ENCODE data around the gene TNNT3. TPM values are rescaled to one million over a fixed set of nuclear protein-coding genes. Genes with fewer than 3 reads are reported as not detected.
A peak's percentile ranks its signal among the peaks of the same experiment; 100 is the strongest.

TNNT3 gene
- not detected in 2 replicates for total RNA-seq

GRCh38 chr11:1919391-1920127 is at the start of gene TNNT3:
TSS of gene TNNT3 (plus strand) at chr11:1919703. CDS start at chr11:1922875, 3,172 bp downstream.
- TF ChIP-seq CTCF (IDR thresholded peaks at IDR 0.05; ENCODE audit: extremely low read depth, low read depth, low read length) = no peak
- no peak within 1 kb of the TSS for H3K27ac ChIP-seq (ENCODE audit: low read depth, low read length)

GRCh38 chr11:1870326-1870696 is 49.2 kb upstream of the TNNT3 start:
- H3K9me3 ChIP-seq (ENCODE audit: low read depth, low read length) = no peaks in the 10 kb centered on the region
- DNase-seq (ENCODE audit: insufficient read length, low spot score, missing footprints) = no peak
- H2AFZ ChIP-seq (ENCODE audit: low read length) = no peak overlapping the region
- H3K4me3 ChIP-seq (ENCODE audit: insufficient read depth, low read length) = peak overlapping the region; percentile 63
- H3K4me1 ChIP-seq (ENCODE audit: insufficient read depth, low read length) = peaks cover 28% of the 10 kb centered on the region
- no peaks in the 10 kb centered on the region for H3K36me3 ChIP-seq (ENCODE audit: insufficient read depth, low read length)
- H3K27ac ChIP-seq (ENCODE audit: low read depth, low read length) = no peak overlapping the region
- H4K20me1 ChIP-seq (ENCODE audit: insufficient read depth, low read length) = no peaks in the 10 kb centered on the region
- peak overlapping the region; percentile 67 for H3K4me2 ChIP-seq (ENCODE audit: insufficient read depth, low read length)
- TF ChIP-seq CTCF (IDR thresholded peaks at IDR 0.05; ENCODE audit: extremely low read depth, low read depth, low read length) = no peak
- peaks cover 36% of the 10 kb centered on the region for H3K27me3 ChIP-seq (ENCODE audit: insufficient read depth, low read length)
- no peaks in the 10 kb centered on the region for H3K79me2 ChIP-seq (ENCODE audit: insufficient read depth, low read length)

More at GRCh38 chr11:1919391-1920127, at the start of gene TNNT3:
- H2AFZ ChIP-seq (ENCODE audit: low read length) = no peak within 1 kb of the TSS
- H3K36me3 ChIP-seq (ENCODE audit: insufficient read depth, low read length) = no peaks in the 10 kb centered on the region
- H3K4me3 ChIP-seq (ENCODE audit: insufficient read depth, low read length) = no peak within 1 kb of the TSS
- no peak within 1 kb of the TSS for H3K4me2 ChIP-seq (ENCODE audit: insufficient read depth, low read length)
- DNase-seq (ENCODE audit: insufficient read length, low spot score, missing footprints) = peak; percentile 91
- H3K4me1 ChIP-seq (ENCODE audit: insufficient read depth, low read length) = peaks cover 4% of the 10 kb centered on the region
- H4K20me1 ChIP-seq (ENCODE audit: insufficient read depth, low read length) = no peaks in the 10 kb centered on the region
- no peaks in the 10 kb centered on the region for H3K9me3 ChIP-seq (ENCODE audit: low read depth, low read length)
- H3K27me3 ChIP-seq (ENCODE audit: insufficient read depth, low read length) = peaks cover 3% of the 10 kb centered on the region
- no peaks in the 10 kb centered on the region for H3K79me2 ChIP-seq (ENCODE audit: insufficient read depth, low read length)

- peaks cover 25% of the 10 kb centered on the region for H3K4me1 ChIP-seq (ENCODE audit: insufficient read depth, low read length)
- no peaks in the 10 kb centered on the region for H3K79me2 ChIP-seq (ENCODE audit: insufficient read depth, low read length)
- no peaks in the 10 kb centered on the region for H3K36me3 ChIP-seq (ENCODE audit: insufficient read depth, low read length)
- no peak for DNase-seq (ENCODE audit: insufficient read length, low spot score, missing footprints)
- peaks cover 36% of the 10 kb centered on the region for H3K27me3 ChIP-seq (ENCODE audit: insufficient read depth, low read length)
- H3K4me2 ChIP-seq (ENCODE audit: insufficient read depth, low read length) = peak overlapping the region; percentile 67
- no peaks in the 10 kb centered on the region for H3K9me3 ChIP-seq (ENCODE audit: low read depth, low read length)
- no peak for TF ChIP-seq CTCF (IDR thresholded peaks at IDR 0.05; ENCODE audit: extremely low read depth, low read depth, low read length)
- H3K27ac ChIP-seq (ENCODE audit: low read depth, low read length) = no peak overlapping the region
- H4K20me1 ChIP-seq (ENCODE audit: insufficient read depth, low read length) = no peaks in the 10 kb centered on the region
- H2AFZ ChIP-seq (ENCODE audit: low read length) = peak overlapping the region; percentile 10
- peak overlapping the region; percentile 63 for H3K4me3 ChIP-seq (ENCODE audit: insufficient read depth, low read length)
Observed at GRCh38 chr11:1870721-1871466, 48.6 kb upstream of the TNNT3 start.

GRCh38 chr11:1871531-1871930 is 48.0 kb upstream of the TNNT3 start:
- H2AFZ ChIP-seq (ENCODE audit: low read length) = no peak overlapping the region
- DNase-seq (ENCODE audit: insufficient read length, low spot score, missing footprints) = no peak
- H3K36me3 ChIP-seq (ENCODE audit: insufficient read depth, low read length) = no peaks in the 10 kb centered on the region
- H3K27ac ChIP-seq (ENCODE audit: low read depth, low read length) = no peak overlapping the region
- H3K4me3 ChIP-seq (ENCODE audit: insufficient read depth, low read length) = peak overlapping the region; percentile 63
- H3K79me2 ChIP-seq (ENCODE audit: insufficient read depth, low read length) = no peaks in the 10 kb centered on the region
- no peaks in the 10 kb centered on the region for H4K20me1 ChIP-seq (ENCODE audit: insufficient read depth, low read length)
- H3K27me3 ChIP-seq (ENCODE audit: insufficient read depth, low read length) = peaks cover 36% of the 10 kb centered on the region
- TF ChIP-seq CTCF (IDR thresholded peaks at IDR 0.05; ENCODE audit: extremely low read depth, low read depth, low read length) = no peak
- H3K4me2 ChIP-seq (ENCODE audit: insufficient read depth, low read length) = peak overlapping the region; percentile 67
- no peaks in the 10 kb centered on the region for H3K9me3 ChIP-seq (ENCODE audit: low read depth, low read length)
- peaks cover 26% of the 10 kb centered on the region for H3K4me1 ChIP-seq (ENCODE audit: insufficient read depth, low read length)
